H1 (cell line): ENCODE data around the gene PLCZ1. TPM values are rescaled to one million over a fixed set of nuclear protein-coding genes. Genes with fewer than 3 reads are reported as not detected.

Source experiments
- BRCA1 ChIP-seq: IDR thresholded peaks from 2 replicates; pipeline ENCODE4 v1.6.1; 2012; ENCODE audit warnings: low read depth, low read length, improper control_type of control experiment
- CHD7 ChIP-seq: fragments of 300-600 bp; sonication (generic); IDR thresholded peaks from 2 replicates; pipeline ENCODE4 v1.7.1; 2012; ENCODE audit warnings: low read length, moderate library complexity, mild to moderate bottlenecking, inconsistent platforms; ENCODE audit not compliant: insufficient replicate concordance
- GTF2F1 ChIP-seq: IDR thresholded peaks from 2 replicates; pipeline ENCODE4 v1.6.1; 2012; ENCODE audit warnings: low read depth, low read length, improper control_type of control experiment, borderline replicate concordance
- POLR2A ChIP-seq, 2 experiments: IDR thresholded peaks; 1 replicate in 1 of 2; 2 replicates in 1 of 2; pipeline ENCODE4 v1.6.1; 2011; ENCODE audit warnings: low read depth in 2 of 2, low read length in 2 of 2, mild to moderate bottlenecking in 2 of 2; ENCODE audit errors: control extremely low read depth in 1 of 2
- POLR2AphosphoS5 ChIP-seq: IDR thresholded peaks from 2 replicates; pipeline ENCODE4 v1.6.1; 2011; ENCODE audit warnings: low read depth, low read length
- RNF2 ChIP-seq: fragments of 200-900, 300-1000 bp; sonication (generic); IDR thresholded peaks from 2 replicates; pipeline ENCODE4 v1.7.1; 2016; ENCODE audit warnings: borderline replicate concordance, low read depth, mild to moderate bottlenecking, antibody characterized with exemption, low read length; ENCODE audit not compliant: poor library complexity, severe bottlenecking; ENCODE audit errors: missing control alignments
- SAP30 ChIP-seq: fragments of 300-600 bp; sonication (generic); IDR thresholded peaks from 2 replicates; pipeline ENCODE4 v1.7.1; 2012; ENCODE audit warnings: low read length, moderate library complexity, mild to moderate bottlenecking, inconsistent platforms; ENCODE audit not compliant: insufficient read depth, insufficient replicate concordance
- SP2 ChIP-seq: IDR thresholded peaks from 2 replicates; pipeline ENCODE4 v1.6.1; 2012; ENCODE audit warnings: mild to moderate bottlenecking, low read length, inconsistent platforms
- SP4 ChIP-seq: IDR thresholded peaks from 2 replicates; pipeline ENCODE4 v1.6.1; 2012; ENCODE audit warnings: low read length, inconsistent platforms
- SRF ChIP-seq: IDR thresholded peaks from 2 replicates; pipeline ENCODE4 v1.6.1; 2011; ENCODE audit warnings: mild to moderate bottlenecking, low read depth, low read length, moderate library complexity
- polyA plus RNA-seq, 7 experiments: library from polyadenylated mRNA; depleted of rRNA in 3 of 7; stranded (reverse) in 5 of 7; unstranded in 2 of 7; fragments of >200 nt in 5 of 7; fragments of 200-250 nt in 2 of 7; gene quantifications; 1 replicate in 5 of 7; 2 replicates in 1 of 7; 4 replicates in 1 of 7; pipeline versions ENCODE4 v1.2.1 to v1.2.3, GENCODE V29; 2011 to 2013; ENCODE audit warnings: missing spikeins in 2 of 7, mixed read lengths in 2 of 7
- total RNA-seq: library from RNA; stranded (reverse); fragmentation: NEBNext Ultra II Directional; extraction: Animal tissue kit (Norgen Biotek cat#: 25700); gene quantifications from 2 replicates; pipeline ENCODE4 v1.2.1, GENCODE V29; 2021

Gene PLCZ1
- total and polyA plus RNA-seq, 2 of the 8 experiments (the other 6 are each of a cell fraction or from before 2014, with no cell fraction given): not detected

- TF ChIP-seq CHD7: no peak
- no peak for TF ChIP-seq POLR2A (IDR thresholded peaks at IDR 0.05; ENCODE audit: control extremely low read depth in 1 of 2, low read depth in 2 of 2, low read length in 2 of 2)
- no peak for TF ChIP-seq SP2
- TF ChIP-seq SP4: no peak
- no peak for TF ChIP-seq SRF
- no peak for TF ChIP-seq RNF2
- no peak for TF ChIP-seq GTF2F1
- no peak for TF ChIP-seq POLR2AphosphoS5
- no peak for TF ChIP-seq SAP30
- TF ChIP-seq BRCA1: no peak
- TF ChIP-seq, all 59 proteins: peak for 0
These were observed 84.3 kb downstream of the PLCZ1 start (continued) for GRCh38 chr12:18653465-18653864.
